H1 (cell line): Measurements from ENCODE around the gene HTR6. TPM values are rescaled to one million over a fixed set of nuclear protein-coding genes. Genes with fewer than 3 reads are reported as not detected.
A peak's percentile ranks its signal among the peaks of the same experiment; 100 is the strongest.

Experiments
- CTCF ChIA-PET: fragments of 300-600 bp; sonication (Branson Sonifier 250); formaldehyde crosslinking; loops from one replicate; lab custom pipeline; 2021; ENCODE audit not compliant: partially characterized antibody; lab: Charles Lee
- POLR2A ChIA-PET: fragments of 300-600 bp; sonication (Branson Sonifier 250); formaldehyde crosslinking; loops from one replicate; lab custom pipeline; 2021; ENCODE audit warnings: inconsistent platforms; ENCODE audit not compliant: partially characterized antibody; lab: Charles Lee
- DNase-seq, 2 experiments: peaks; one replicate each; pipeline versions ENCODE4 v3.0.0 to v3.0.0-alpha.2; 2010 to 2022; ENCODE audit warnings: low spot score in 2 of 2, low read depth in 1 of 2, mixed read lengths in 1 of 2
- FAIRE-seq: peaks from 2 replicates; lab custom pipeline; 2011; peaks lifted over from hg19 to GRCh38; lab: Jason Lieb, UNC
- H2AFZ ChIP-seq: 2 replicates; pipeline ENCODE4 v1.8.1; 2012; ENCODE audit warnings: low read length, inconsistent platforms
- H2AK5ac ChIP-seq: 2 replicates; pipeline ENCODE4 v1.6.1; 2013; ENCODE audit warnings: low read depth, low read length
- H2BK120ac ChIP-seq: replicated peaks from 2 replicates; pipeline ENCODE3; 2013; ENCODE audit warnings: low read depth, low read length, inconsistent platforms
- H2BK12ac ChIP-seq: 2 replicates; pipeline ENCODE4 v1.6.1; 2013; ENCODE audit warnings: low read depth, low read length
- H2BK15ac ChIP-seq: 2 replicates; pipeline ENCODE4 v1.6.1; 2013; ENCODE audit warnings: low read length
- H2BK20ac ChIP-seq: 2 replicates; pipeline ENCODE4 v1.6.1; 2013; ENCODE audit warnings: low read length
- H2BK5ac ChIP-seq: 2 replicates; pipeline ENCODE4 v1.6.1; 2013; ENCODE audit warnings: low read depth, low read length
- H3K14ac ChIP-seq: 2 replicates; pipeline ENCODE4 v1.6.1; 2013; ENCODE audit warnings: inconsistent platforms; ENCODE audit not compliant: insufficient read length
- H3K18ac ChIP-seq: 2 replicates; pipeline ENCODE4 v1.6.1; 2013; ENCODE audit warnings: low read length; ENCODE audit errors: extremely low read depth
- H3K23ac ChIP-seq: 2 replicates; pipeline ENCODE4 v1.6.1; 2013; ENCODE audit warnings: inconsistent platforms; ENCODE audit not compliant: insufficient read length
- H3K23me2 ChIP-seq: 2 replicates; pipeline ENCODE4 v1.6.1; 2013; ENCODE audit warnings: low read depth, low read length
- H3K27ac ChIP-seq: 2 replicates; pipeline ENCODE4 v1.6.1; 2011; ENCODE audit warnings: low read depth, low read length, inconsistent platforms
- H3K27me3 ChIP-seq, 4 experiments: replicated peaks in 1 of 4; 1 replicate in 1 of 4; 2 replicates in 3 of 4; pipeline versions ENCODE4 v1.6.1 to v1.8.1; 2011 to 2013; ENCODE audit warnings: low read length in 3 of 4, mild to moderate bottlenecking in 3 of 4, inconsistent platforms in 2 of 4, mixed read lengths in 2 of 4, moderate library complexity in 1 of 4; ENCODE audit not compliant: control insufficient read depth in 3 of 4, insufficient read depth in 3 of 4; ENCODE audit errors: extremely low read depth in 1 of 4
- H3K36me3 ChIP-seq, 4 experiments: 2 replicates each; pipeline versions ENCODE4 v1.6.1 to v1.8.1; 2011 to 2013; ENCODE audit warnings: mild to moderate bottlenecking in 4 of 4, low read length in 3 of 4, moderate library complexity in 2 of 4, control low read depth in 1 of 4, inconsistent platforms in 1 of 4; ENCODE audit not compliant: insufficient read depth in 4 of 4, control insufficient read depth in 2 of 4
- H3K4ac ChIP-seq: replicated peaks from 2 replicates; pipeline ENCODE3; 2013; ENCODE audit warnings: low read length, low read depth, mixed read lengths, inconsistent platforms; ENCODE audit not compliant: insufficient read length
- H3K4me1 ChIP-seq, 4 experiments: replicated peaks in 1 of 4; 1 replicate in 1 of 4; 2 replicates in 3 of 4; pipeline versions ENCODE4 v1.6.1 to v1.8.1; 2011 to 2013; ENCODE audit warnings: low read length in 3 of 4, inconsistent platforms in 2 of 4, mixed read lengths in 1 of 4; ENCODE audit not compliant: insufficient read depth in 4 of 4, control insufficient read depth in 3 of 4
- H3K4me2 ChIP-seq, 2 experiments: 2 replicates each; pipeline versions ENCODE4 v1.6.1 to v1.8.1; 2011 to 2013; ENCODE audit warnings: low read depth in 2 of 2, low read length in 2 of 2, control low read depth in 1 of 2, inconsistent platforms in 1 of 2, mild to moderate bottlenecking in 1 of 2; ENCODE audit not compliant: insufficient read depth in 1 of 2
- H3K4me3 ChIP-seq, 4 experiments: fragments of 200-600, 300-600 bp in 1 of 4; sonication (generic), shearing (Covaris generic), sonication (Bioruptor Twin) in 1 of 4; 2 replicates each; pipeline versions ENCODE4 v1.5.1 to v1.8.1; 2011 to 2016; ENCODE audit warnings: low read length in 4 of 4, low read depth in 3 of 4, control low read depth in 2 of 4, inconsistent platforms in 2 of 4, mild to moderate bottlenecking in 2 of 4, mixed read lengths in 1 of 4, moderate library complexity in 1 of 4; ENCODE audit not compliant: insufficient read depth in 2 of 4; ENCODE audit errors: extremely low read depth in 1 of 4
- H3K56ac ChIP-seq: replicated peaks from 2 replicates; pipeline ENCODE3; 2013; ENCODE audit warnings: low read depth, mild to moderate bottlenecking, mixed read lengths, low read length, inconsistent platforms; ENCODE audit not compliant: insufficient read length
- H3K79me1 ChIP-seq: 2 replicates; pipeline ENCODE4 v1.6.1; 2013; ENCODE audit warnings: low read depth, low read length, control low read depth
- H3K79me2 ChIP-seq, 2 experiments: 2 replicates each; pipeline versions ENCODE4 v1.6.1 to v1.8.1; 2012 to 2013; ENCODE audit warnings: low read length in 2 of 2, mild to moderate bottlenecking in 2 of 2, inconsistent platforms in 1 of 2; ENCODE audit not compliant: insufficient read depth in 2 of 2, control insufficient read depth in 1 of 2
- H3K9ac ChIP-seq, 4 experiments: replicated peaks in 1 of 4; 1 replicate in 1 of 4; 2 replicates in 3 of 4; pipeline versions ENCODE4 v1.6.1 to v1.8.1; 2011 to 2013; ENCODE audit warnings: low read depth in 3 of 4, low read length in 3 of 4, control low read depth in 2 of 4, mild to moderate bottlenecking in 2 of 4, moderate library complexity in 2 of 4, inconsistent platforms in 1 of 4; ENCODE audit errors: extremely low read depth in 1 of 4
- H3K9me3 ChIP-seq, 2 experiments: 2 replicates each; pipeline versions ENCODE4 v1.6.1 to v1.8.1; 2012 to 2013; ENCODE audit warnings: mild to moderate bottlenecking in 2 of 2, moderate library complexity in 2 of 2, control low read depth in 1 of 2, inconsistent platforms in 1 of 2, low read depth in 1 of 2, low read length in 1 of 2, mixed read lengths in 1 of 2; ENCODE audit not compliant: insufficient read depth in 2 of 2
- H4K20me1 ChIP-seq, 2 experiments: replicated peaks in 1 of 2; 2 replicates each; pipeline versions ENCODE3 to v1.8.1; 2011 to 2013; ENCODE audit warnings: inconsistent platforms in 2 of 2, low read length in 2 of 2, mild to moderate bottlenecking in 1 of 2; ENCODE audit not compliant: insufficient read depth in 2 of 2, control insufficient read depth in 1 of 2
- H4K5ac ChIP-seq: 2 replicates; pipeline ENCODE4 v1.6.1; 2013; ENCODE audit warnings: low read length, low read depth, mixed read lengths, inconsistent platforms; ENCODE audit not compliant: insufficient read length
- H4K8ac ChIP-seq: 2 replicates; pipeline ENCODE4 v1.8.0; 2013; ENCODE audit warnings: mild to moderate bottlenecking, moderate library complexity, low read length, inconsistent platforms; ENCODE audit not compliant: insufficient read depth; ENCODE audit errors: extremely low read depth
- H4K91ac ChIP-seq: replicated peaks from 2 replicates; pipeline ENCODE3; 2013; ENCODE audit warnings: low read length, mixed read lengths, inconsistent platforms; ENCODE audit not compliant: insufficient read length
- FOSL1 ChIP-seq: IDR thresholded peaks from 2 replicates; pipeline ENCODE4 v1.6.1; 2011; ENCODE audit warnings: mild to moderate bottlenecking, low read depth, low read length, moderate library complexity; ENCODE audit not compliant: insufficient read depth
- WGBS, 2 experiments: shearing (Covaris generic) in 1 of 2; methylation state at CpG; one replicate each; pipeline versions ENCODE4 v1.1.6 to v1.1.7; 2013 to 2015; ENCODE audit warnings: low lambda C conversion rate in 2 of 2, mixed read lengths in 2 of 2, inconsistent platforms in 1 of 2, low coverage in 1 of 2, missing lambda C conversion rate in 1 of 2; ENCODE audit not compliant: insufficient replicate concordance in 2 of 2, insufficient coverage in 1 of 2, insufficient read length in 1 of 2; ENCODE audit errors: extremely low coverage in 1 of 2, missing lambda C conversion rate in 1 of 2; 5-methylcytosine and 5-hydroxymethylcytosine counted together
- polyA plus RNA-seq, 7 experiments: library from polyadenylated mRNA; depleted of rRNA in 3 of 7; stranded (reverse) in 5 of 7; unstranded in 2 of 7; fragments of >200 nt in 5 of 7; fragments of 200-250 nt in 2 of 7; gene quantifications; 1 replicate in 5 of 7; 2 replicates in 1 of 7; 4 replicates in 1 of 7; pipeline versions ENCODE4 v1.2.1 to v1.2.3, GENCODE V29; 2011 to 2013; ENCODE audit warnings: missing spikeins in 2 of 7, mixed read lengths in 2 of 7
- total RNA-seq: library from RNA; stranded (reverse); fragmentation: NEBNext Ultra II Directional; extraction: Animal tissue kit (Norgen Biotek cat#: 25700); gene quantifications from 2 replicates; pipeline ENCODE4 v1.2.1, GENCODE V29; 2021
- TF ChIP-seq, protein P1 (sequence below), 3 experiments: IDR thresholded peaks; 1 replicate in 2 of 3; 2 replicates in 1 of 3; pipeline versions ENCODE4 v1.5.1 to v1.6.1; 2011; ENCODE audit warnings: low read length in 3 of 3, mild to moderate bottlenecking in 3 of 3, inconsistent platforms in 2 of 3, low read depth in 1 of 3, moderate library complexity in 1 of 3; ENCODE audit not compliant: insufficient read depth in 1 of 3; ENCODE audit errors: control extremely low read depth in 1 of 3

The HTR6 gene
- total and polyA plus RNA-seq, 2 of the 8 experiments (the other 6 are each of a cell fraction or from before 2014, with no cell fraction given): 0.76 to 0.95 TPM

DNA sequence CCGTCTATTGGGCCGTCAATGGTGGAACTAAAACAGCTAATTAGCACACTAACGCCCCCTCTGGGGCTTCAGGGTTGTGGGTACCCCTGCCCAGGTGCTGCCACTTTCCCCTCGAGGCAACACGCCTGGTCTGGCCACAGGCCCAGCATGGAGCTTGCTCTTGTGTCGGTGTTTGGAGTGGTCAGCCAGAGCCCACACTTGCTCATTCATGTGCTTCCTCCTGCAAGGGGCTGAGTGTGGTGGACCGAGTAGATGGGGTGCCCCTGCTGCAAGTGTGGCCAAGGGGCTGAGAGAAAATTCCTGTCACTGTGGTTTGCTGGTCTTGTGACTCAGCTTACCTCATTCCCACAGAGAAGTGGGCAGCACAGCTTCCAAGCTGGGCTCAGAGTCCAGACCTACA is 25.7 kb downstream of the HTR6 start:
- no peaks in the 10 kb centered on the region for H3K79me2 ChIP-seq
- DNase-seq (no peak), FAIRE-seq (no peak)
- H3K27ac ChIP-seq: no peak overlapping the region
- TF ChIP-seq, protein P1, sequence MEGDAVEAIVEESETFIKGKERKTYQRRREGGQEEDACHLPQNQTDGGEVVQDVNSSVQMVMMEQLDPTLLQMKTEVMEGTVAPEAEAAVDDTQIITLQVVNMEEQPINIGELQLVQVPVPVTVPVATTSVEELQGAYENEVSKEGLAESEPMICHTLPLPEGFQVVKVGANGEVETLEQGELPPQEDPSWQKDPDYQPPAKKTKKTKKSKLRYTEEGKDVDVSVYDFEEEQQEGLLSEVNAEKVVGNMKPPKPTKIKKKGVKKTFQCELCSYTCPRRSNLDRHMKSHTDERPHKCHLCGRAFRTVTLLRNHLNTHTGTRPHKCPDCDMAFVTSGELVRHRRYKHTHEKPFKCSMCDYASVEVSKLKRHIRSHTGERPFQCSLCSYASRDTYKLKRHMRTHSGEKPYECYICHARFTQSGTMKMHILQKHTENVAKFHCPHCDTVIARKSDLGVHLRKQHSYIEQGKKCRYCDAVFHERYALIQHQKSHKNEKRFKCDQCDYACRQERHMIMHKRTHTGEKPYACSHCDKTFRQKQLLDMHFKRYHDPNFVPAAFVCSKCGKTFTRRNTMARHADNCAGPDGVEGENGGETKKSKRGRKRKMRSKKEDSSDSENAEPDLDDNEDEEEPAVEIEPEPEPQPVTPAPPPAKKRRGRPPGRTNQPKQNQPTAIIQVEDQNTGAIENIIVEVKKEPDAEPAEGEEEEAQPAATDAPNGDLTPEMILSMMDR (IDR thresholded peaks at IDR 0.05; ENCODE audit: control extremely low read depth in 1 of 3, insufficient read depth in 1 of 3, low read depth in 1 of 3, low read length in 3 of 3): peak in 2 of 3 experiments; percentile 20 to 28; a peak in 2 of 4 replicates
- TF ChIP-seq FOSL1: no peak
- CTCF ChIA-PET: interaction anchor here (1.1 to 2.7 kb wide), 7 partner anchors 10 to 29 kb away, joined by 3 to 19 read pairs (median 4); no protein-coding TSS in a partner anchor
- no peak overlapping the region for H2BK20ac ChIP-seq
- H3K4ac ChIP-seq: peak overlapping the region; percentile 20
- H4K8ac ChIP-seq: no peak overlapping the region; the same call in 1 of the 2 replicates
- no peak overlapping the region for H3K18ac ChIP-seq
- no peak overlapping the region for H3K14ac ChIP-seq
- no peak overlapping the region for H4K91ac ChIP-seq
- H3K9me3 ChIP-seq: no peaks in the 10 kb centered on the region
- no peak overlapping the region for H2AK5ac ChIP-seq
- no peaks in the 10 kb centered on the region for H3K36me3 ChIP-seq
- H2BK15ac ChIP-seq: no peak overlapping the region
- no peak overlapping the region for H3K9ac ChIP-seq
- 70% methylated on average over 7 of the region's 7 CpGs; no CpG with 5 or more reads in 1 of the 2 experiments for WGBS, 2 experiments
- POLR2A ChIA-PET: no interaction called here
- H3K23me2 ChIP-seq: no peaks in the 10 kb centered on the region
- peak overlapping the region; percentile 17; the same call in 1 of the 2 replicates for H2BK12ac ChIP-seq
- H2AFZ ChIP-seq: no peak overlapping the region
- H4K20me1 ChIP-seq: no peaks in the 10 kb centered on the region
- H2BK120ac ChIP-seq: no peak overlapping the region
- no peak overlapping the region for H3K23ac ChIP-seq
- no peak overlapping the region for H3K56ac ChIP-seq
- H3K4me1 ChIP-seq: peaks cover 3 to 13% (median 10%) of the 10 kb centered on the region in 4 experiments
- no peaks in the 10 kb centered on the region for H3K79me1 ChIP-seq
- no peak overlapping the region for H3K4me2 ChIP-seq
- H2BK5ac ChIP-seq: no peak overlapping the region
- no peaks in the 10 kb centered on the region for H3K27me3 ChIP-seq
- no peak overlapping the region for H4K5ac ChIP-seq
- no peak overlapping the region for H3K4me3 ChIP-seq
